Naive thymus-derived CD4-positive, alpha-beta T cell (primary cell): Measurements from ENCODE around the gene FAM174B. TPM values are rescaled to one million over a fixed set of nuclear protein-coding genes. Genes with fewer than 3 reads are reported as not detected.

ENCODE experiments used
- ATAC-seq: fragments of 150-1000 bp; cut with Tn5 transposase; 2 replicates; pipeline ENCODE4 v1.10.0; 2021; ENCODE audit warnings: mild to moderate bottlenecking, moderate library complexity
- CTCF ChIA-PET: fragments of 350-600 bp; sonication (Branson Sonifier 250); formaldehyde crosslinking; loops from one replicate; lab custom pipeline; 2021; ENCODE audit warnings: antibody characterized with exemption; lab: Charles Lee
- POLR2A ChIA-PET: fragments of 350-600 bp; sonication (Branson Sonifier 250); formaldehyde crosslinking; loops from one replicate; lab custom pipeline; 2021; ENCODE audit warnings: antibody characterized with exemption, inconsistent platforms; lab: Charles Lee
- DNase-seq, 9 donors: peaks; one replicate each; pipeline versions ENCODE4 v3.0.0 to v3.0.0-alpha.2; 2020 to 2022; ENCODE audit warnings: mixed read lengths in 1 of 9
- H3K27ac ChIP-seq: one replicate; pipeline ENCODE4 v1.7.0; 2013; ENCODE audit warnings: mild to moderate bottlenecking, low read depth, low read length, moderate library complexity
- H3K27me3 ChIP-seq, 2 donors: one replicate each; pipeline ENCODE4 v1.7.0; 2013; ENCODE audit warnings: low read length in 2 of 2, mild to moderate bottlenecking in 2 of 2, moderate library complexity in 2 of 2; ENCODE audit not compliant: control insufficient read depth in 2 of 2, insufficient read depth in 2 of 2
- H3K36me3 ChIP-seq, 3 experiments: 1 replicate in 2 of 3; 2 replicates in 1 of 3; pipeline ENCODE4 v1.7.0; 2013; ENCODE audit warnings: low read length in 3 of 3, mild to moderate bottlenecking in 3 of 3, moderate library complexity in 1 of 3; ENCODE audit not compliant: insufficient read depth in 3 of 3, control insufficient read depth in 2 of 3
- H3K4me1 ChIP-seq, 2 donors: one replicate each; pipeline ENCODE4 v1.7.0; 2013; ENCODE audit warnings: low read length in 2 of 2, mild to moderate bottlenecking in 2 of 2, moderate library complexity in 1 of 2; ENCODE audit not compliant: control insufficient read depth in 2 of 2, insufficient read depth in 2 of 2
- H3K4me3 ChIP-seq: 2 replicates; pipeline ENCODE4 v1.7.0; 2013; ENCODE audit warnings: mild to moderate bottlenecking, low read length
- H3K9me3 ChIP-seq, 3 experiments: 1 replicate in 2 of 3; 2 replicates in 1 of 3; pipeline ENCODE4 v1.7.0; 2013; ENCODE audit warnings: low read length in 3 of 3; ENCODE audit not compliant: control insufficient read depth in 2 of 3
- H3K27ac Mint-ChIP-seq, 9 donors: one replicate each; pipeline ENCODE4 v1.8.0; 2020 to 2022; ENCODE audit warnings: mixed read lengths in 9 of 9, mild to moderate bottlenecking in 8 of 9, moderate library complexity in 5 of 9, inconsistent platforms in 2 of 9
- H3K27me3 Mint-ChIP-seq, 5 donors: one replicate each; pipeline ENCODE4 v1.8.0; 2021 to 2022; ENCODE audit warnings: mixed read lengths in 5 of 5, mild to moderate bottlenecking in 1 of 5
- H3K36me3 Mint-ChIP-seq, 5 donors: one replicate each; pipeline ENCODE4 v1.8.0; 2020 to 2022; ENCODE audit warnings: mixed read lengths in 5 of 5, mild to moderate bottlenecking in 3 of 5, inconsistent platforms in 1 of 5
- H3K4me1 Mint-ChIP-seq, 7 donors: one replicate each; pipeline ENCODE4 v1.8.0; 2020 to 2022; ENCODE audit warnings: mixed read lengths in 7 of 7, mild to moderate bottlenecking in 3 of 7, inconsistent platforms in 1 of 7
- H3K4me3 Mint-ChIP-seq, 10 donors: one replicate each; pipeline ENCODE4 v1.8.0; 2020 to 2022; ENCODE audit warnings: mild to moderate bottlenecking in 10 of 10, mixed read lengths in 10 of 10, moderate library complexity in 6 of 10, inconsistent platforms in 2 of 10
- H3K9me3 Mint-ChIP-seq, 11 donors: one replicate each; pipeline ENCODE4 v1.8.0; 2020 to 2022; ENCODE audit warnings: mixed read lengths in 11 of 11, mild to moderate bottlenecking in 4 of 11, inconsistent platforms in 1 of 11, moderate library complexity in 1 of 11
- intact Hi-C, 2 donors: fragments of 100-400 bp; cut with micrococcal nuclease; formaldehyde crosslinking; loops; one replicate each; pipeline ENCODE4 v1.15.1; 2023
- polyA plus RNA-seq, 2 donors: library from polyadenylated mRNA; unstranded; fragments of 300-500 nt; fragmentation: Illumina TruSeq; gene quantifications; one replicate each; pipeline ENCODE4 v1.2.3, GENCODE V29; 2021
- total RNA-seq, 6 experiments: library from RNA in 5 of 6; stranded (reverse) in 5 of 6; gene quantifications; 1 replicate in 5 of 6; 2 replicates in 1 of 6; pipeline ENCODE4 v1.2.3 and lab custom pipeline; 2021 to 2026

FAM174B gene
- total and polyA plus RNA-seq, 7 experiments from 2014 or later: 3.5 to 15.9 (median 6.7) TPM

DNA sequence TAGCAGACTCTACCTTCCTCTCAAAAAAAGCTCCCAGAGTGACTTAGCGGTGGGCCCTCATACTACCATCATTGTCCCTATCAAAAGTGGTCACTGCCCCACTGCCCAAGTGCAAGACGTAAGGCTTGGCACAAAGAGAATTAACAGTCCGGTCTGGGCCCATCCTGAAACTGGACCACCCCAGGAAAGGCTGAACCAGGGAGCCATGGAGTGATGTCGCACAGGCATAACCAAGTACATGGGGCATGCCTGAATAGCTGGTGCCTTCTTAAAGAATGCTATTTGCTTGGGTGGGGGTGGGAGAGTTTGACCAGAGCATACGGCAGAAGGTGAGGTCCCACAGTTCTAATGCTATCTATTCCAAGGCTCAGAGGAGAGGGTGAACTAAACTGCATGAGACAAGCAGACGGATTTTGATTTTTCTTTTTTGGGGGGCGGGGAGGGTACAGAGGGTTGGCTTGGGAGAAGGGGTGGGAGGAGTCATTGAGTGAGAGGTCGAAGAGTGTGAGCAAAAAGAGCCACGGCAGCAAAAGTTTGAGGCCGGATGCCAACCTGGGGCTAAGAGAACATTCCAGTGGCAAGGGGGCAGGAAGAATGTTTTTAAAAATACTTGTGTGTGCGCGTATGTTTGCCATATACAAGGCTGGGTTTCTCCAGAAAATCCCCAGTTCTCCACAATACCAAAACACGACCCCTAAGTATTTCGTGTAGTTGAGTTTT is 50.2 kb downstream of the FAM174B start:
- intact Hi-C loops: no loop called here
- no peaks in the 10 kb centered on the region for H3K27me3 ChIP-seq
- Mint-ChIP-seq H3K4me1 (no peaks in the 10 kb centered on the region), H3K36me3 (peaks cover 0 to 7% (median 0%) of the 10 kb centered on the region in 5 donors), H3K4me3 (no peak overlapping the region), H3K27me3 (peaks cover 0 to 28% (median 10%) of the 10 kb centered on the region in 5 donors), H3K27ac (no peak overlapping the region), H3K9me3 (peaks cover 0 to 8% (median 0%) of the 10 kb centered on the region in 11 donors)
- H3K9me3 ChIP-seq: no peaks in the 10 kb centered on the region
- H3K4me1 ChIP-seq: no peaks in the 10 kb centered on the region
- no peak for DNase-seq
- no peak overlapping the region for H3K4me3 ChIP-seq
- no peak overlapping the region for H3K27ac ChIP-seq
- no peaks in the 10 kb centered on the region for H3K36me3 ChIP-seq
- ATAC-seq: no peak
- ChIA-PET POLR2A (no interaction called here), CTCF (no interaction called here)

DNA sequence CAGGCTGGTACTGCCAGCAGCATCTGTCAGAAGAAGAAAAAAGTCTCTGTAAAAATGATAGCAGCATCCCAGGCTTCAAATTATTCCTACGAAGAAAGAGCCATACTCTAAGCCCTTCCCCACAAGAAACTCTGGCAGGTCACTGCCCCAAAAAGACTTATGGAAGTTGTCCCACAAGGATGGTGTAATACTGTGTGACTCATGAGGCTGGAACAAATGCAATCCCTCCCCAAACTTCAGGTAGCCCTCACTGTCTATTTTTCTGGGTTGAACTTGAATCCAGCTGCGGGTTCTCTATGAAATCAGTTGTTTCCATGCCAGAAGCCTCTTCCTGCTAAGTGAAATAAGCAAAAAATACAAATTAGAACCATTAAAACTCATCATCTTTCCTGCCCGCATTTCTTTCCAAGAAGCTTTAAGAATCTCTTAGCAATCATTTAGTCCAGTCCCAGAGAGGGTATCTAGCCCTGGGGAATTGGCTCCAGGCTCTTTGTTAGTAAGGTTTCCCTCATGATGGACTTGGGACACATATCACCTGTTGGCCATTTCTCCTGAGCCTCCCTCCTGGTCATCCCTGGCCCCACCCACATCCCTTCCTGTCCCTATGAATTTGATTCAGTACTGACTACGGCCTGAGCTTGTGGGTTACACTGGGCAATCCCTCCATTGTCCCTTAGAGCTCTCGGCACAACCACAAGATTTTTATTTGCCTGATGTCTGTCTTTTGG is 51.7 kb downstream of the FAM174B start:
- H3K4me3 ChIP-seq: no peak overlapping the region
- H3K36me3 ChIP-seq: no peaks in the 10 kb centered on the region
- Mint-ChIP-seq H3K9me3 (peaks cover 0 to 8% (median 0%) of the 10 kb centered on the region in 11 donors), H3K4me3 (no peak overlapping the region), H3K36me3 (peaks cover 0 to 7% (median 0%) of the 10 kb centered on the region in 5 donors), H3K27me3 (peaks cover 0 to 34% (median 15%) of the 10 kb centered on the region in 5 donors), H3K4me1 (no peaks in the 10 kb centered on the region), H3K27ac (no peak overlapping the region)
- ChIA-PET POLR2A (no interaction called here), CTCF (no interaction called here)
- H3K27me3 ChIP-seq: no peaks in the 10 kb centered on the region
- no peak overlapping the region for H3K27ac ChIP-seq
- H3K9me3 ChIP-seq: no peaks in the 10 kb centered on the region
- H3K4me1 ChIP-seq: no peaks in the 10 kb centered on the region
- no peak for DNase-seq
- intact Hi-C loops: no loop called here
- ATAC-seq: no peak

DNA sequence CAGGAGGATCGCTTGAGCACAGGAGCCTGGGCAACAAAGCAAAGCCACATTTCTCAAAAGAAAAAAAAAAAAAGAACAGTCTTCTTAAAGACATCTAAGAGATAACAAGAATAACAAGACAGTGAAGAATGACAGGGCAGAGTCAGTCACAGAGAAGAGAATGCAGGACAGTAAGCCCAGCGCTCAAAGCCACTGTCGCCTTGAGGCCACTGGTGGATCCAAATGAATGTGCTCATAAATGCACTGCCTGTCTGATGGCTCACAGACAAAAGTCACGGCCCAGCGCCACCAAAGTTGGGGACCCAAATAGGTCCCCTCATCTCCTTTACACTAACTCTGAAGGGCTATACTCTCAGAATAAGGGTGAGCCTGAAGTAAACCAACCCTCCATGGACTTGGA is 52.3 kb downstream of the FAM174B start:
- Histone ChIP-seq H3K27me3 (no peaks in the 10 kb centered on the region), H3K4me3 (no peak overlapping the region), H3K4me1 (no peaks in the 10 kb centered on the region), H3K27ac (no peak overlapping the region), H3K36me3 (no peaks in the 10 kb centered on the region), H3K9me3 (no peaks in the 10 kb centered on the region)
- H3K9me3 Mint-ChIP-seq: peaks cover 0 to 8% (median 0%) of the 10 kb centered on the region in 11 donors
- intact Hi-C loops: no loop called here
- H3K36me3 Mint-ChIP-seq: peaks cover 0 to 7% (median 0%) of the 10 kb centered on the region in 5 donors
- no peak for DNase-seq
- peaks cover 0 to 41% (median 15%) of the 10 kb centered on the region in 5 donors for H3K27me3 Mint-ChIP-seq
- no peaks in the 10 kb centered on the region for H3K4me1 Mint-ChIP-seq
- no peak overlapping the region for H3K4me3 Mint-ChIP-seq
- ChIA-PET CTCF (no interaction called here), POLR2A (no interaction called here)
- H3K27ac Mint-ChIP-seq: no peak overlapping the region
- ATAC-seq: no peak

DNA sequence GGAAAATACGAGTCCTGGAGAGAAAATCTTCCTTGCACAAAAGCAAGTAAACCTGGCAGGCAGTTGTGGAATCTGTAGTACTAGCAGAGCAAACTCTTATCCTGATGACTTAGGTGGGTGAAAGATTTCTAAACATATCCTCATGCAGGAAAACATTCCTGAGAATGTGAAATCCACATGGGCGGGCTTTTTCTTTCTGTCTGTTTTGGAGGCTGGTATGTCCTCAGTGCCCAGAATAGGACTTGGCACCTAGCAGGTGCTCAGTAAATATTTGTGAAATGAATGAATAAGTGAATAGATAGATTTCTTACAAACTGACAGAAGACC is 53.3 kb downstream of the FAM174B start:
- intact Hi-C loops: no loop called here
- peaks cover 0 to 36% (median 15%) of the 10 kb centered on the region in 5 donors for H3K27me3 Mint-ChIP-seq

DNA sequence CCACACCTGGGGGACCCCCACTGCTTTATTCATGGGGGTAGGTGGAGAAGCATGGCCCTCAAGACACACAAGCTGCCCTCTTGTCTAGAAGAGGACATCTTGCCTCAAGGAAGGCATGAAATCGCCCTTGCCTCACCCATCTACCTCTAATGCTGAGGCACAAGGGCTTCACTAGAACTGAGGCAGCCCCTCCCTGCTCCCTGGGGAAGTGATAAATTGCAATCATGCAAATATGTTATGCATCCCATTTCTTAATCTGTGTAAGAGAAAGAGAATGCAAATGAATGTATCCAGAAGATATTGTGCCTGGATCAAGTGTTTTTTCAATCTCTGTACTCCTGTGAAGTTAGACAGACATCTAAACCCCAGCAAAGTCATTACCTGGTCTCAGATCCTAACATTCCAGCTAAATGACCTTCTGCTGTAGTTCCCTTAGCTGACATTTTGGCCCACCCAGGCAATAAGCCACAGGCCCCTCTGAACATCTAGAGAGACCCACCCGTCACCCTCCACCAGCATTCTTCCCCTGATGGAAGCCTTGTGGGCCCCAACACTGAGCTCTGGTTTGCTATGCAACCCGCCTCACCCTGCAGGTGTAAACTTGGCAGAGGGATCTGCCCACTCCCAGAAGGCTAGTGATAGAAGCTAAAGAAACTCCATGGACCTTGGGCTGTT is 53.8 kb downstream of the FAM174B start:
- no peaks in the 10 kb centered on the region for H3K4me1 Mint-ChIP-seq
- H3K36me3 Mint-ChIP-seq: peaks cover 0 to 7% (median 0%) of the 10 kb centered on the region in 5 donors

More for the DNA sequence above, 53.3 kb downstream of the FAM174B start:
- Mint-ChIP-seq H3K4me1 (no peaks in the 10 kb centered on the region), H3K27ac (no peak overlapping the region), H3K9me3 (peaks cover 0 to 8% (median 0%) of the 10 kb centered on the region in 11 donors), H3K4me3 (no peak overlapping the region), H3K36me3 (peaks cover 0 to 7% (median 0%) of the 10 kb centered on the region in 5 donors)
- Histone ChIP-seq H3K4me1 (no peaks in the 10 kb centered on the region), H3K27me3 (no peaks in the 10 kb centered on the region), H3K9me3 (no peaks in the 10 kb centered on the region), H3K4me3 (no peak overlapping the region), H3K27ac (no peak overlapping the region), H3K36me3 (no peaks in the 10 kb centered on the region)
- CTCF ChIA-PET: interaction anchor here (1.4 kb wide), 1 partner anchor 112 kb away, joined by 4 read pairs; no protein-coding TSS in a partner anchor
- DNase-seq (no peak), ATAC-seq (no peak)
- POLR2A ChIA-PET: no interaction called here

DNA sequence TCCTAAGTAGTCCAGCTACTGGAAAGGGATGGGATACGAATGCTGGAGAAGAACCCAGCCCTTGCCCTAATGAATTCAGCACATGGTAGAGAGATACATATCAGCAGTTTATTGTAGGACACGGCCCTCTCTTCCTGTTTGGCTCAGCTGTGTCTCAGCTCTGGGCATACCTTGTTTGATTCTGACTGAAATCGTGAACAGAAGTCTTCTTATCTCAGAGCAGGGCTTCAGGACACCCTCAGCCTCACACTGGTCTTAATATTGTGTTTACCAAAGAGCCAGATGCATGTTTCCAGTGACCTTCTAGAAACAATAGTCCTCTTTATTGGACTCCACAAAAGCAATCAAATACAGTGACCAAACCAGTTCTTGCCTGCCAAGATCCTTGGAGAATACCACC is 54.7 kb downstream of the FAM174B start:
- Histone ChIP-seq H3K4me3 (no peak overlapping the region), H3K9me3 (no peaks in the 10 kb centered on the region), H3K27ac (no peak overlapping the region), H3K27me3 (no peaks in the 10 kb centered on the region), H3K36me3 (no peaks in the 10 kb centered on the region), H3K4me1 (no peaks in the 10 kb centered on the region)
- Mint-ChIP-seq H3K9me3 (peaks cover 0 to 2% (median 0%) of the 10 kb centered on the region in 11 donors), H3K4me3 (no peak overlapping the region), H3K27ac (no peak overlapping the region), H3K4me1 (no peaks in the 10 kb centered on the region), H3K27me3 (peaks cover 0 to 37% (median 18%) of the 10 kb centered on the region in 5 donors), H3K36me3 (peaks cover 0 to 1% (median 0%) of the 10 kb centered on the region in 5 donors)
- DNase-seq (no peak), ATAC-seq (no peak)
- intact Hi-C loops: no loop called here
- ChIA-PET POLR2A (no interaction called here), CTCF (interaction anchor here (1.4 kb wide), 1 partner anchor 114 kb away, joined by 4 read pairs; no protein-coding TSS in a partner anchor)

More for the DNA sequence above, 53.8 kb downstream of the FAM174B start:
- H3K27ac Mint-ChIP-seq: no peak overlapping the region
- peaks cover 0 to 36% (median 18%) of the 10 kb centered on the region in 5 donors for H3K27me3 Mint-ChIP-seq
- DNase-seq: no peak
- no peaks in the 10 kb centered on the region for H3K27me3 ChIP-seq
- CTCF ChIA-PET: interaction anchor here (1.4 kb wide), 1 partner anchor 113 kb away, joined by 4 read pairs; no protein-coding TSS in a partner anchor
- no peaks in the 10 kb centered on the region for H3K9me3 ChIP-seq
- H3K27ac ChIP-seq: no peak overlapping the region
- H3K4me3 ChIP-seq: no peak overlapping the region
- POLR2A ChIA-PET: no interaction called here
- H3K9me3 Mint-ChIP-seq: peaks cover 0 to 8% (median 0%) of the 10 kb centered on the region in 11 donors
- H3K36me3 ChIP-seq: no peaks in the 10 kb centered on the region
- H3K4me3 Mint-ChIP-seq: no peak overlapping the region
- ATAC-seq: no peak
- intact Hi-C loops: no loop called here
- H3K4me1 ChIP-seq: no peaks in the 10 kb centered on the region
